Measurements from ENCODE around the gene NT5DC1. TPM values are rescaled to one million over a fixed set of nuclear protein-coding genes. Genes with fewer than 3 reads are reported as not detected.
A peak's percentile ranks its signal among the peaks of the same experiment; 100 is the strongest.

NT5DC1 gene
- total and polyA plus RNA-seq, 9 donors = 5.1 to 33.9 (median 27.0) TPM

GRCh38 chr6:116255246-116255800 is 154.7 kb downstream of the NT5DC1 start:
- H3K4me3 ChIP-seq = no peak overlapping the region
- WGBS, 3 donors = 11 to 15% (median 11%) methylated on average over 5 of the region's 5 CpGs

GRCh38 chr6:116256694-116257093 is 156.0 kb downstream of the NT5DC1 start:
- 94 to 99% (median 97%) methylated on average over 1 of the region's 1 CpG for WGBS, 3 donors
- TF ChIP-seq, protein P1, sequence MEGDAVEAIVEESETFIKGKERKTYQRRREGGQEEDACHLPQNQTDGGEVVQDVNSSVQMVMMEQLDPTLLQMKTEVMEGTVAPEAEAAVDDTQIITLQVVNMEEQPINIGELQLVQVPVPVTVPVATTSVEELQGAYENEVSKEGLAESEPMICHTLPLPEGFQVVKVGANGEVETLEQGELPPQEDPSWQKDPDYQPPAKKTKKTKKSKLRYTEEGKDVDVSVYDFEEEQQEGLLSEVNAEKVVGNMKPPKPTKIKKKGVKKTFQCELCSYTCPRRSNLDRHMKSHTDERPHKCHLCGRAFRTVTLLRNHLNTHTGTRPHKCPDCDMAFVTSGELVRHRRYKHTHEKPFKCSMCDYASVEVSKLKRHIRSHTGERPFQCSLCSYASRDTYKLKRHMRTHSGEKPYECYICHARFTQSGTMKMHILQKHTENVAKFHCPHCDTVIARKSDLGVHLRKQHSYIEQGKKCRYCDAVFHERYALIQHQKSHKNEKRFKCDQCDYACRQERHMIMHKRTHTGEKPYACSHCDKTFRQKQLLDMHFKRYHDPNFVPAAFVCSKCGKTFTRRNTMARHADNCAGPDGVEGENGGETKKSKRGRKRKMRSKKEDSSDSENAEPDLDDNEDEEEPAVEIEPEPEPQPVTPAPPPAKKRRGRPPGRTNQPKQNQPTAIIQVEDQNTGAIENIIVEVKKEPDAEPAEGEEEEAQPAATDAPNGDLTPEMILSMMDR (IDR thresholded peaks at IDR 0.05) = no peak
- TF ChIP-seq POLR2A (IDR thresholded peaks at IDR 0.05) = no peak
- TF ChIP-seq EP300 (IDR thresholded peaks at IDR 0.05) = no peak
- H3K27ac ChIP-seq = no peak overlapping the region
- no peaks in the 10 kb centered on the region for H3K36me3 ChIP-seq
- H3K27me3 ChIP-seq = no peaks in the 10 kb centered on the region
- no peaks in the 10 kb centered on the region for H3K9me3 ChIP-seq
- peaks cover 15% of the 10 kb centered on the region for H3K4me1 ChIP-seq (ENCODE audit: insufficient read depth)
- no peak for DNase-seq
- no peak overlapping the region for H3K4me3 ChIP-seq
- intact Hi-C loops (cut with DNase I) = no loop called here

More at GRCh38 chr6:116255246-116255800, 154.7 kb downstream of the NT5DC1 start:
- DNase-seq = no peak
- intact Hi-C loops (cut with DNase I) = no loop called here
- H3K27ac ChIP-seq = peak overlapping the region in 1 of 2 donors; percentile 26
- no peaks in the 10 kb centered on the region for H3K36me3 ChIP-seq
- TF ChIP-seq EP300 (IDR thresholded peaks at IDR 0.05) (no peak), POLR2A (IDR thresholded peaks at IDR 0.05) (no peak)
- TF ChIP-seq, protein P1 (IDR thresholded peaks at IDR 0.05) = no peak
- H3K27me3 ChIP-seq = no peaks in the 10 kb centered on the region
- H3K4me1 ChIP-seq (ENCODE audit: insufficient read depth) = peaks cover 16% of the 10 kb centered on the region
- no peaks in the 10 kb centered on the region for H3K9me3 ChIP-seq

GRCh38 chr6:116258520-116258919 is 157.9 kb downstream of the NT5DC1 start:
- DNase-seq = no peak
- Histone ChIP-seq H3K4me3 (no peak overlapping the region), H3K4me1 (ENCODE audit: insufficient read depth) (peaks cover 4% of the 10 kb centered on the region), H3K36me3 (no peaks in the 10 kb centered on the region), H3K27ac (no peak overlapping the region), H3K9me3 (no peaks in the 10 kb centered on the region), H3K27me3 (no peaks in the 10 kb centered on the region)
- 95 to 97% (median 96%) methylated on average over 17 to 18 of the region's 18 CpGs for WGBS, 3 donors
- TF ChIP-seq POLR2A (IDR thresholded peaks at IDR 0.05) (no peak), EP300 (IDR thresholded peaks at IDR 0.05) (no peak)
- TF ChIP-seq, protein P1 (IDR thresholded peaks at IDR 0.05) = no peak
- intact Hi-C loops (cut with DNase I) = no loop called here

- Histone ChIP-seq H3K27ac (no peak overlapping the region), H3K4me1 (ENCODE audit: insufficient read depth) (peaks cover 4% of the 10 kb centered on the region), H3K36me3 (no peaks in the 10 kb centered on the region), H3K4me3 (no peak overlapping the region), H3K27me3 (no peaks in the 10 kb centered on the region), H3K9me3 (no peaks in the 10 kb centered on the region)
- TF ChIP-seq POLR2A (IDR thresholded peaks at IDR 0.05) (no peak), EP300 (IDR thresholded peaks at IDR 0.05) (no peak)
- TF ChIP-seq, protein P1 (IDR thresholded peaks at IDR 0.05) = no peak
- no peak for DNase-seq
- intact Hi-C loops (cut with DNase I) = loop anchor here in 1 of 4 donors (10.0 kb wide), 1 partner anchor 271 kb away; no protein-coding TSS in a partner anchor
- 92 to 97% (median 93%) methylated on average over 1 of the region's 1 CpG for WGBS, 3 donors
These were observed 162.7 kb downstream of the NT5DC1 start for GRCh38 chr6:116263353-116263752.
